K562 (cell line): ENCODE results near the gene AGR2. TPM values are rescaled to one million over a fixed set of nuclear protein-coding genes. Genes with fewer than 3 reads are reported as not detected.

Experiments
- ATAC-seq: fragments of 200-7000 bp; cut with Tn5 transposase; 3 replicates; pipeline ENCODE4 v1.9.1; 2020; ENCODE audit warnings: moderate library complexity
- BruUV-seq: library from RNA; stranded (reverse); fragments of 400-500 nt; replicated peaks from 2 replicates; lab custom pipeline; 2021; lab: Mats Ljungman, UMichigan
- CTCF ChIA-PET: fragments of 300-600 bp; formaldehyde crosslinking; extraction: SDS; loops from one replicate; lab custom pipeline; 2021; ENCODE audit warnings: low intra/inter-chr PET ratio; lab: Yijun Ruan, JAX
- POLR2A ChIA-PET: fragments of 300-600, 350-650 bp; sonication (Branson Sonifier 250); formaldehyde crosslinking; extraction: SDS; loops from one replicate; lab custom pipeline; 2021; ENCODE audit warnings: antibody characterized with exemption, inconsistent platforms; lab: Yijun Ruan, JAX
- DNase-seq, 4 experiments: peaks; one replicate each; pipeline versions ENCODE4 v3.0.0 to v3.0.0-alpha.2; 2011 to 2018; ENCODE audit warnings: low spot score in 3 of 4, mixed read lengths in 3 of 4; ENCODE audit errors: extremely low read depth in 1 of 4
- FAIRE-seq: peaks from 2 replicates; lab custom pipeline; 2011; peaks lifted over from hg19 to GRCh38; lab: Jason Lieb, UNC
- H2AFZ ChIP-seq: 2 replicates; pipeline ENCODE4 v1.6.0; 2011; ENCODE audit warnings: low read depth, low read length, control low read depth, inconsistent platforms
- H3K27ac ChIP-seq: fragments of 200-600 bp; 3 replicates; pipeline ENCODE4 v1.8.0; 2011; ENCODE audit warnings: low read depth, mild to moderate bottlenecking, control low read depth, inconsistent platforms, low read length, moderate library complexity, mixed read lengths; ENCODE audit errors: extremely low read depth
- H3K27me3 ChIP-seq, 2 experiments: fragments of 300-600 bp in 1 of 2; 2 replicates in 1 of 2; 3 replicates in 1 of 2; pipeline versions ENCODE4 v1.6.0 to v1.8.0; 2011; ENCODE audit warnings: inconsistent platforms in 2 of 2, low read length in 2 of 2, mild to moderate bottlenecking in 1 of 2, mixed read lengths in 1 of 2, moderate library complexity in 1 of 2; ENCODE audit not compliant: control insufficient read depth in 2 of 2, insufficient read depth in 2 of 2
- H3K36me3 ChIP-seq: fragments of 300-600 bp; 3 replicates; pipeline ENCODE4 v1.8.0; 2011; ENCODE audit warnings: mild to moderate bottlenecking, low read length, inconsistent platforms; ENCODE audit not compliant: control insufficient read depth, insufficient read depth
- H3K4me1 ChIP-seq, 2 experiments: fragments of 200-600 bp in 1 of 2; replicated peaks in 1 of 2; 2 replicates in 1 of 2; 3 replicates in 1 of 2; pipeline versions ENCODE4 v1.5.1 to v1.8.0; 2011; ENCODE audit warnings: inconsistent platforms in 2 of 2, low read length in 2 of 2, mild to moderate bottlenecking in 1 of 2, mixed read lengths in 1 of 2, moderate library complexity in 1 of 2; ENCODE audit not compliant: control insufficient read depth in 2 of 2, insufficient read depth in 2 of 2
- H3K4me2 ChIP-seq: 2 replicates; pipeline ENCODE4 v1.6.1; 2011; ENCODE audit warnings: low read length, control low read depth, inconsistent platforms, mixed read lengths; ENCODE audit not compliant: insufficient read depth
- H3K4me3 ChIP-seq: fragments of 200-600 bp; sonication (generic), shearing (Covaris generic); 2 replicates; pipeline ENCODE4 v1.5.1; 2016; ENCODE audit warnings: control low read depth, inconsistent platforms
- H3K79me2 ChIP-seq: fragments of 200-600 bp; 3 replicates; pipeline ENCODE4 v1.8.0; 2011; ENCODE audit warnings: low read length, inconsistent platforms; ENCODE audit not compliant: control insufficient read depth, insufficient read depth
- H3K9ac ChIP-seq, 2 experiments: 2 replicates each; pipeline versions ENCODE4 v1.6.0 to v1.6.1; 2011; ENCODE audit warnings: low read depth in 2 of 2, low read length in 2 of 2, control low read depth in 1 of 2, inconsistent platforms in 1 of 2, mild to moderate bottlenecking in 1 of 2, mixed read lengths in 1 of 2; ENCODE audit not compliant: insufficient read depth in 1 of 2
- H3K9me1 ChIP-seq: one replicate; pipeline ENCODE4 v1.6.0; 2011; ENCODE audit warnings: inconsistent platforms, mild to moderate bottlenecking, low read length, moderate library complexity; ENCODE audit not compliant: control insufficient read depth, insufficient read depth
- H3K9me3 ChIP-seq: replicated peaks from 2 replicates; pipeline ENCODE4 v1.5.1; 2011; ENCODE audit warnings: low read depth, low read length, inconsistent platforms; ENCODE audit not compliant: control insufficient read depth, insufficient read depth
- H4K20me1 ChIP-seq: replicated peaks from 2 replicates; pipeline ENCODE4 v1.6.1; 2011; ENCODE audit warnings: low read length, inconsistent platforms, mixed read lengths; ENCODE audit not compliant: control insufficient read depth, insufficient read depth
- GTF3C2 ChIP-seq: IDR thresholded peaks from 3 replicates; pipeline ENCODE4 v1.6.1; 2011; ENCODE audit warnings: borderline replicate concordance, mild to moderate bottlenecking, moderate library complexity; ENCODE audit not compliant: insufficient read length; ENCODE audit errors: extremely low read depth
- KDM1A ChIP-seq, 2 experiments: fragments of 450-650 bp; IDR thresholded peaks; 2 replicates each; pipeline ENCODE4 v1.6.1; 2016; ENCODE audit warnings: mild to moderate bottlenecking in 2 of 2
- MAFF ChIP-seq: IDR thresholded peaks from 2 replicates; pipeline ENCODE4 v1.6.1; 2012; ENCODE audit warnings: low read length, improper control_type of control experiment
- MAZ ChIP-seq, 2 experiments: fragments of 450-650 bp in 1 of 2; sonication (generic) in 1 of 2; formaldehyde crosslinking; IDR thresholded peaks in 1 of 2; conservative IDR thresholded peaks in 1 of 2; 2 replicates each; pipeline versions ENCODE4 v1.4.0 to v1.5.0; 2020; ENCODE audit warnings: mild to moderate bottlenecking in 1 of 2, missing genetic modification reagents in 1 of 2
- TAF1 ChIP-seq: IDR thresholded peaks from 2 replicates; pipeline ENCODE4 v1.6.1; 2011; ENCODE audit warnings: mild to moderate bottlenecking, low read length, moderate library complexity; ENCODE audit not compliant: insufficient read depth, control insufficient read depth, severe bottlenecking; ENCODE audit errors: extremely low read depth
- ZNF212 ChIP-seq: fragments of 450-650 bp; formaldehyde crosslinking; IDR thresholded peaks from 2 replicates; pipeline ENCODE4 v1.4.0; 2020; ENCODE audit warnings: mild to moderate bottlenecking
- ZNF318 ChIP-seq, 2 experiments: fragments of 450-650 bp; IDR thresholded peaks; 2 replicates each; pipeline ENCODE4 v1.6.1; 2016; ENCODE audit warnings: mild to moderate bottlenecking in 2 of 2, borderline replicate concordance in 1 of 2, low read depth in 1 of 2, moderate library complexity in 1 of 2
- WGBS: fragments of 100-300 bp; shearing (Covaris generic); methylation state at CpG from one replicate; pipeline ENCODE4 v1.1.6; 2016; ENCODE audit warnings: low coverage, mixed read lengths; ENCODE audit not compliant: insufficient coverage; ENCODE audit errors: missing lambda C conversion rate; 5-methylcytosine and 5-hydroxymethylcytosine counted together
- in situ Hi-C: fragments of 300-500 bp; cut with MboI; formaldehyde crosslinking; loops from 4 replicates; pipeline ENCODE4 v1.15.0; 2018; ENCODE audit warnings: inconsistent platforms, mixed read lengths
- intact Hi-C: fragments of 100-400 bp; cut with micrococcal nuclease; formaldehyde crosslinking; loops from 2 replicates; pipeline ENCODE4 v1.14.2; 2022
- polyA plus RNA-seq, 8 experiments: library from polyadenylated mRNA; depleted of rRNA in 4 of 8; stranded (reverse) in 5 of 8; unstranded in 3 of 8; fragments of >200 nt; fragmentation: Nextera tagmentation in 2 of 8; fragmentation: Illumina TruSeq in 1 of 8; extraction: Ambion mirVana in 2 of 8; extraction: Trizol in 1 of 8; gene quantifications; 2 replicates each; pipeline versions ENCODE4 v1.2.1 to v1.2.3, GENCODE V29; 2011 to 2014; ENCODE audit warnings: inconsistent platforms in 1 of 8, missing spikeins in 1 of 8
- total RNA-seq, 7 experiments: library from RNA; depleted of rRNA in 6 of 7; stranded (reverse); fragments of >200 nt in 6 of 7; fragmentation: Illumina TruSeq in 2 of 7; extraction: Trizol in 2 of 7; gene quantifications; 2 replicates each; pipeline versions ENCODE4 v1.2.1 to v1.2.3, GENCODE V29; 2011 to 2021; ENCODE audit warnings: low replicate concordance in 1 of 7

The AGR2 gene
- total and polyA plus RNA-seq, 9 of the 15 experiments (the other 6 are each of a cell fraction or from before 2014, with no cell fraction given), result 0.66 TPM; not detected in 8

- no peak overlapping the region for H3K27ac ChIP-seq
- H4K20me1 ChIP-seq, result no peaks in the 10 kb centered on the region
- FAIRE-seq (no peak), ATAC-seq (no peak), DNase-seq (no peak)
- intact Hi-C loops (no loop called here), in situ Hi-C loops (no loop called here)
- no peak overlapping the region for H3K4me3 ChIP-seq
- H3K27me3 ChIP-seq, result no peaks in the 10 kb centered on the region
- no peaks in the 10 kb centered on the region for H3K79me2 ChIP-seq
- no peaks in the 10 kb centered on the region for H3K36me3 ChIP-seq
- no TSS peak for BruUV-seq
- H3K9ac ChIP-seq, result no peak overlapping the region
- ChIA-PET POLR2A (no interaction called here), CTCF (no interaction called here)
- H3K9me1 ChIP-seq, result no peaks in the 10 kb centered on the region
- H3K4me2 ChIP-seq, result no peak overlapping the region
- no peaks in the 10 kb centered on the region for H3K4me1 ChIP-seq
- WGBS, result 0% methylated on average over 1 of the region's 1 CpG
- TF ChIP-seq MAFF, result no peak
- TF ChIP-seq GTF3C2, result no peak
- no peak for TF ChIP-seq MAZ (CRISPR knock-in tag; conservative IDR thresholded peaks at IDR 0.05 in 1 of 2, IDR thresholded peaks at IDR 0.05 in 1 of 2)
- TF ChIP-seq TAF1, result no peak
- no peak for TF ChIP-seq ZNF212 (CRISPR knock-in tag)
- TF ChIP-seq ZNF318 (IDR thresholded peaks at IDR 0.05; ENCODE audit: borderline replicate concordance in 1 of 2, low read depth in 1 of 2), result no peak
- TF ChIP-seq KDM1A (IDR thresholded peaks at IDR 0.05), result peak in 1 of 2 experiments; percentile 6; a peak in 1 of 4 replicates
- no peaks in the 10 kb centered on the region for H3K9me3 ChIP-seq
- no peak overlapping the region for H2AFZ ChIP-seq
These were observed 13.7 kb downstream of the AGR2 start for GRCh38 chr7:16791071-16791470.
